Suprapubic skin (tissue), 3 donors: ENCODE measurements around the gene SLC50A1.

Experiments
- CTCF ChIP-seq, 2 donors: fragments of 200-600 bp in 1 of 2; fragments of 450-650 bp in 1 of 2; sonication (generic) in 1 of 2; IDR thresholded peaks; one replicate each; pipeline ENCODE4 v1.5.1; 2016 to 2019; ENCODE audit warnings: antibody characterized with exemption in 2 of 2, mild to moderate bottlenecking in 1 of 2, moderate library complexity in 1 of 2
- POLR2A ChIP-seq, 2 donors: fragments of 450-650 bp; IDR thresholded peaks; one replicate each; pipeline ENCODE4 v1.6.1; 2017; ENCODE audit warnings: antibody characterized with exemption in 2 of 2, mild to moderate bottlenecking in 2 of 2, moderate library complexity in 2 of 2

- no peak for TF ChIP-seq POLR2A (IDR thresholded peaks at IDR 0.05)
- TF ChIP-seq CTCF (IDR thresholded peaks at IDR 0.05) = peak; percentile 96 to 98
Measured at GRCh38 chr1:155091071-155092051, 44.3 kb upstream of the SLC50A1 start.
